ENCODE measurements around the gene DTD1. TPM values are rescaled to one million over a fixed set of nuclear protein-coding genes. Genes with fewer than 3 reads are reported as not detected.

Gene DTD1
- total RNA-seq, 1 experiment from 2014 or later = 14.3 TPM

GRCh38 chr20:18727032-18727508, 139.2 kb downstream of the DTD1 start:
- peaks cover 10% of the 10 kb centered on the region for H3K4me1 Mint-ChIP-seq (ENCODE audit: low read depth, unreplicated experiment)
- CTCF ChIA-PET = no interaction called here
- TF ChIP-seq CTCF (IDR thresholded peaks at IDR 0.05; ENCODE audit: unreplicated experiment) = no peak
- H3K27ac Mint-ChIP-seq (ENCODE audit: unreplicated experiment) = no peak overlapping the region
- DNase-seq = no peak
- no peaks in the 10 kb centered on the region for H3K36me3 Mint-ChIP-seq (ENCODE audit: insufficient read depth, unreplicated experiment)
- H3K4me3 Mint-ChIP-seq (ENCODE audit: low read depth, unreplicated experiment) = no peak overlapping the region
- intact Hi-C loops (cut with micrococcal nuclease; ENCODE audit: unreplicated experiment) = no loop called here
- H3K9me3 Mint-ChIP-seq (ENCODE audit: low read depth, unreplicated experiment) = no peaks in the 10 kb centered on the region
- no peaks in the 10 kb centered on the region for H3K27me3 Mint-ChIP-seq (ENCODE audit: unreplicated experiment)
- BruUV-seq (replicated peaks) = no TSS peak

- BruUV-seq (replicated peaks) = no TSS peak
- Mint-ChIP-seq H3K27ac (ENCODE audit: unreplicated experiment) (no peak overlapping the region), H3K27me3 (ENCODE audit: unreplicated experiment) (no peaks in the 10 kb centered on the region), H3K9me3 (ENCODE audit: low read depth, unreplicated experiment) (no peaks in the 10 kb centered on the region), H3K36me3 (ENCODE audit: insufficient read depth, unreplicated experiment) (no peaks in the 10 kb centered on the region), H3K4me3 (ENCODE audit: low read depth, unreplicated experiment) (no peak overlapping the region), H3K4me1 (ENCODE audit: low read depth, unreplicated experiment) (peaks cover 10% of the 10 kb centered on the region)
- intact Hi-C loops (cut with micrococcal nuclease; ENCODE audit: unreplicated experiment) = no loop called here
- no peak for DNase-seq
- no peak for TF ChIP-seq CTCF (IDR thresholded peaks at IDR 0.05; ENCODE audit: unreplicated experiment)
- CTCF ChIA-PET = no interaction called here
These were observed 140.5 kb downstream of the DTD1 start for GRCh38 chr20:18728165-18728869.

GRCh38 chr20:18728870-18729224, 141.0 kb downstream of the DTD1 start:
- Mint-ChIP-seq H3K4me3 (ENCODE audit: low read depth, unreplicated experiment) (no peak overlapping the region), H3K9me3 (ENCODE audit: low read depth, unreplicated experiment) (no peaks in the 10 kb centered on the region), H3K4me1 (ENCODE audit: low read depth, unreplicated experiment) (peaks cover 10% of the 10 kb centered on the region), H3K36me3 (ENCODE audit: insufficient read depth, unreplicated experiment) (no peaks in the 10 kb centered on the region), H3K27ac (ENCODE audit: unreplicated experiment) (no peak overlapping the region), H3K27me3 (ENCODE audit: unreplicated experiment) (no peaks in the 10 kb centered on the region)
- intact Hi-C loops (cut with micrococcal nuclease; ENCODE audit: unreplicated experiment) = no loop called here
- no peak for TF ChIP-seq CTCF (IDR thresholded peaks at IDR 0.05; ENCODE audit: unreplicated experiment)
- CTCF ChIA-PET = no interaction called here
- BruUV-seq (replicated peaks) = no TSS peak
- no peak for DNase-seq

- DNase-seq = no peak
- Mint-ChIP-seq H3K4me1 (ENCODE audit: low read depth, unreplicated experiment) (peaks cover 10% of the 10 kb centered on the region), H3K36me3 (ENCODE audit: insufficient read depth, unreplicated experiment) (no peaks in the 10 kb centered on the region), H3K27ac (ENCODE audit: unreplicated experiment) (no peak overlapping the region), H3K9me3 (ENCODE audit: low read depth, unreplicated experiment) (no peaks in the 10 kb centered on the region), H3K27me3 (ENCODE audit: unreplicated experiment) (no peaks in the 10 kb centered on the region), H3K4me3 (ENCODE audit: low read depth, unreplicated experiment) (no peak overlapping the region)
- no peak for TF ChIP-seq CTCF (IDR thresholded peaks at IDR 0.05; ENCODE audit: unreplicated experiment)
- CTCF ChIA-PET = no interaction called here
- intact Hi-C loops (cut with micrococcal nuclease; ENCODE audit: unreplicated experiment) = no loop called here
- no TSS peak for BruUV-seq (replicated peaks)
These were observed 141.5 kb downstream of the DTD1 start for GRCh38 chr20:18729231-18729825.
